BJ (cell line): Measurements from ENCODE around the gene CDK17. TPM values are rescaled to one million over a fixed set of nuclear protein-coding genes. Genes with fewer than 3 reads are reported as not detected.

Experiments
- CTCF ChIA-PET: fragments of 350-600 bp; formaldehyde crosslinking; extraction: SDS; loops from one replicate; lab custom pipeline; 2021; ENCODE audit warnings: antibody characterized with exemption, inconsistent platforms; lab: Yijun Ruan, JAX
- POLR2A ChIA-PET: fragments of 300-600 bp; sonication (Branson Sonifier 250); formaldehyde crosslinking; extraction: SDS; loops from one replicate; lab custom pipeline; 2021; ENCODE audit warnings: antibody characterized with exemption; lab: Charles Lee
- DNase-seq: peaks from one replicate; pipeline ENCODE4 v3.0.0-alpha.2; 2011; ENCODE audit warnings: low read depth
- H3K27me3 ChIP-seq: 2 replicates; pipeline ENCODE4 v1.6.0; 2011; ENCODE audit warnings: low read length; ENCODE audit not compliant: control insufficient read depth, insufficient read depth
- H3K36me3 ChIP-seq: 2 replicates; pipeline ENCODE4 v1.5.1; 2011; ENCODE audit warnings: low read length; ENCODE audit not compliant: control insufficient read depth, insufficient read depth
- H3K4me3 ChIP-seq: 2 replicates; pipeline ENCODE4 v1.5.1; 2011; ENCODE audit warnings: low read depth, mild to moderate bottlenecking, control low read depth, low read length
- polyA plus RNA-seq: library from polyadenylated mRNA; depleted of rRNA; stranded (reverse); fragments of >200 nt; gene quantifications from 2 replicates; pipeline ENCODE4 v1.2.3, GENCODE V29; 2011
- TF ChIP-seq, protein P1 (sequence below): IDR thresholded peaks from 2 replicates; pipeline ENCODE4 v1.5.1; 2011; ENCODE audit warnings: low read depth, mild to moderate bottlenecking, control low read depth, inconsistent platforms, low read length, moderate library complexity; ENCODE audit not compliant: insufficient read depth

CDK17 gene
- polyA plus RNA-seq, 1 experiment = 14.8 TPM

DNA sequence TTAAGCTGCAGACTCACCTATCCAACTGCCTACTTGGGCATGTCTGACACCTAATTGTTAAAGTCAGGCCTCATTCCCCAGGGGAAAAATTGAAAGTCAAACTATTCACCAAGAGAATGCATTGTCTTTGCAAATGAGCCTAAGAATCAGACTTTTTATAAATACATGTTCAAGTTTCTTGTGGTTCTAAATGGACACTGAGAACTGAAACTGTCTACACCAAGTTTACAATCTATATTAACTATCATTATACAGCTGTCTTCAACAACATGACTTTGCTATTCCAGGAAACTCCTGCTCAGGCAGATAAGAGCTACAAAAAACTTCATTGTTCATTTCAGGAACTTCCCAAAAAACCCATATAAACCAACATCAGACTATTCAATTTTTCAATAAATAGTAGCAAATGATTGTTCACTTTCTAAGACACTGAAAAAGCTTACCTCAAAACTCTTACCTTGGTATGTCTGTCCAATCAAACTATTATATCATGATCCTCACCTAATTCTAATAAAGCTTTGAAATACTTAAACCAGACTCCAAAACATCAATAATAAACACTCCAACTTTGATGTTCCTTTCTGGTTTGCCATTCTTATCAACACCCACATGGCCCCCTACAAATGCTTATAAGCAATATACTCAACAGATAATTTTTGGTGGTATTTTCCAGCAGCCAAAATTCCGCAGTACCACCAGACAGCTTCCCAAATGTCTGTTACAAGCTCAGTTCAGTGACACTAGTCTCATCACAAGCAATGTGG is 24.2 kb downstream of the CDK17 start:
- CTCF ChIA-PET = no interaction called here

DNA sequence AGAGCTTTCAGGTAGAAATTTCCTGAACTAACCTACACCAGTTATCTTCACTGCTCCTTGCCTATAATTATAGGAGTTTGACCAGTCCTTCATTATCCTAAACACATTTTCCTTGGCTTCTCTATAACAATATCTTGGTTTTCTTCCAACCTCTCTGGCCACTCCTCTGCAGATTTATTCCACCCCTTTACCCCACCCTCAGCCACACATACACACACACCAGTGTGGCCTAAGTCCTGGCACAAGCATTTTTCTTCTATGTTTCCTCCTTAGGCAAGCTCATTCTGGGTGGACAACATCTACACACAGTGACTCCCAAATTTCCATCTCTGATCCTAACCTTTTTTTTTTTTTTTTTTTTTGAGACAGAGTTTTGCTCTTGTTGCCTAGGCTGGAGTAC is 25.1 kb downstream of the CDK17 start:
- no peak for DNase-seq
- H3K4me3 ChIP-seq = no peak overlapping the region
- TF ChIP-seq, protein P1, sequence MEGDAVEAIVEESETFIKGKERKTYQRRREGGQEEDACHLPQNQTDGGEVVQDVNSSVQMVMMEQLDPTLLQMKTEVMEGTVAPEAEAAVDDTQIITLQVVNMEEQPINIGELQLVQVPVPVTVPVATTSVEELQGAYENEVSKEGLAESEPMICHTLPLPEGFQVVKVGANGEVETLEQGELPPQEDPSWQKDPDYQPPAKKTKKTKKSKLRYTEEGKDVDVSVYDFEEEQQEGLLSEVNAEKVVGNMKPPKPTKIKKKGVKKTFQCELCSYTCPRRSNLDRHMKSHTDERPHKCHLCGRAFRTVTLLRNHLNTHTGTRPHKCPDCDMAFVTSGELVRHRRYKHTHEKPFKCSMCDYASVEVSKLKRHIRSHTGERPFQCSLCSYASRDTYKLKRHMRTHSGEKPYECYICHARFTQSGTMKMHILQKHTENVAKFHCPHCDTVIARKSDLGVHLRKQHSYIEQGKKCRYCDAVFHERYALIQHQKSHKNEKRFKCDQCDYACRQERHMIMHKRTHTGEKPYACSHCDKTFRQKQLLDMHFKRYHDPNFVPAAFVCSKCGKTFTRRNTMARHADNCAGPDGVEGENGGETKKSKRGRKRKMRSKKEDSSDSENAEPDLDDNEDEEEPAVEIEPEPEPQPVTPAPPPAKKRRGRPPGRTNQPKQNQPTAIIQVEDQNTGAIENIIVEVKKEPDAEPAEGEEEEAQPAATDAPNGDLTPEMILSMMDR = no peak
- ChIA-PET POLR2A (no interaction called here), CTCF (no interaction called here)
- H3K27me3 ChIP-seq = no peaks in the 10 kb centered on the region
- no peaks in the 10 kb centered on the region for H3K36me3 ChIP-seq

More for the DNA sequence above, 24.2 kb downstream of the CDK17 start:
- TF ChIP-seq, protein P1 = no peak
- DNase-seq = no peak
- H3K36me3 ChIP-seq = no peaks in the 10 kb centered on the region
- H3K4me3 ChIP-seq = no peak overlapping the region
- POLR2A ChIA-PET = interaction anchor here (0.5 kb wide), 1 partner anchor 15 kb away, joined by 4 read pairs; no protein-coding TSS in a partner anchor
- H3K27me3 ChIP-seq = no peaks in the 10 kb centered on the region

DNA sequence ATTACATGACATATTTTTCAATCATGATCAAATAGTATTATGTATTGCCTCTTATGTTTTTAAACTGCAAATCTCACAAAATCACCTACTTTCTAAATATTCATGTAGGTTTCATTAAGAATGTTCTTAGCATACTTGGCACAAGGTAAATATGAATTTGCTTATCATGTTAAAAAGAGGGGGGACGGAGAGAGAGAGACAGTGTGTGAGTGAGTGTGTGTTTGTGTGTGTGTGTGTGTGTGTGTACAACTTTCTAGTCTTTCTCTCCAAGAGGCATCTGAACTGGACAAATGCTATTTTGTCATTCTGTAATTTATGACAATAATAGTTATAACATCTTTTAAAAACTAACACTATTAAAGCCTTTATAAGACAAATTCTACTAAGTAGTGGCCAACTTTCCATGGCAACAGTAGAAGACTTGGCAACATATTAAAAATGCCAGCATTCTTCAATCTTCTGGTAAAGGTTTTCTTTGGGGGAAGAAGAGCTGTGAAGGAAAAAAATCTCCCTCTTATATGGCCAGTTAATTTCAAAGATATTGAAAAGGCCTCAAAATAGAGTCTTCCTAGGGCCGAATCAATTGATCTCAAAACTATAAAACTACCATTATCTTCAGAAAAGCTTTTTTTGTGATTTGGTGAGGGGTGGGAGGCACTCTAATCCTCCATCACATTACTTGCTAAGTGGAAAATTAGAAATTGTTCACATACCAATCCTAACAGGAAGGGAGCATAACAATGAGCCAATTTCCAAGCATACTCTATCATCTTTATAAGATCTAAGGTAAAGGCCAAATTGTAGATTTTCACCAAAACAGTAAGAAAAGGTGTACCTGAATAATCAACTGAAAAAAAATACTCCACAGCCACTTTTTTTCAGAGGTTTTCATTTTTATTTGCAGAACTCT is 28.2 kb downstream of the CDK17 start:
- CTCF ChIA-PET = no interaction called here
- TF ChIP-seq, protein P1 = no peak
- no peak for DNase-seq
- POLR2A ChIA-PET = no interaction called here
- Histone ChIP-seq H3K27me3 (no peaks in the 10 kb centered on the region), H3K36me3 (no peaks in the 10 kb centered on the region), H3K4me3 (no peak overlapping the region)

DNA sequence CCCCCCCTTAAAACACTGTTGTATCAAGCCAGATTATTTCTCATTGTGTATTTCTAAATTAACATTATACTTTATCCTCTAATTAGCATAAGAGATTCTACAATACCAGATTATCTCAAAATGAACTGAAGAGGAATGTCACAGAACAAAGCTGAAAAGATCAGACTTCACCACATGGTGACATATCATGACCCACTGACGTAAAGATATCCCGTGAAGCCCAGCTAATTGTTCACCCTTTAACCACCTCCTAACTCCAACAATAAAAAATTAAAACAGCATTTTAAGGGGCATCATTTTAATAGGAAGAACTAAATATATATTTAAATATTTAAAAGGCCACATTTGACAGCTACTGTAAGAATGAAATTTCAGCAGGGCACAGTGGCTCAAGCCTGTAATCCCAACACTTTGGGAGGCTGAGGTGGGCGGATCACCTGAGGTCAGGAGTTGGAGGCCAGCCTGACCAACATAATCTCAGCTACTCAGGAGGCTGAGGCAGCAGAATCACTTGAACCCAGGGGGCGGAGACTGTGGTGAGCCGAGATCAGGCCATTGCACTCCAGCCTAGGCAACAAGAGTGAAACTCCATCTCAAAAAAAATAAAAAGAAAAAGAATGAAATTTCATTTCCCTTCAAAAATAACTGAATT is 29.0 kb downstream of the CDK17 start:
- DNase-seq = no peak
- TF ChIP-seq, protein P1 = no peak
- POLR2A ChIA-PET = no interaction called here
- Histone ChIP-seq H3K4me3 (no peak overlapping the region), H3K27me3 (no peaks in the 10 kb centered on the region), H3K36me3 (no peaks in the 10 kb centered on the region)
- CTCF ChIA-PET = interaction anchor here (1.0 to 1.2 kb wide), 2 partner anchors 10 to 122 kb away, joined by 3 read pairs; no protein-coding TSS in a partner anchor
